ENCODE measurements around the gene CFAP126.
"Not testable (repeated sequence)": the region's sequence is repeated elsewhere in the genome, so short reads cannot be mapped to it uniquely, and the experiment has no call there.

Gene CFAP126

GRCh38 chr1:161399257-161399998 lies 31.8 kb upstream of the CFAP126 start:
- no peaks in the 10 kb centered on the region for H3K36me3 ChIP-seq (ENCODE audit: control insufficient read depth, insufficient read depth, low read length)
- peak overlapping the region; percentile 95 for H3K4me3 ChIP-seq (ENCODE audit: insufficient read depth, low read depth, low read length)
- WGBS, 2 experiments: 1% methylated on average over 53 of the region's 53 CpGs
- H3K27me3 ChIP-seq (ENCODE audit: control insufficient read depth, insufficient read depth, low read length, poor library complexity, severe bottlenecking): no peaks in the 10 kb centered on the region
- H3K27ac ChIP-seq (ENCODE audit: insufficient read depth, low read depth, low read length, poor library complexity, severe bottlenecking): peak overlapping the region; percentile 96
- no peaks in the 10 kb centered on the region for H3K9me3 ChIP-seq (ENCODE audit: control insufficient read depth, low read length)
- no peaks in the 10 kb centered on the region for H3K4me1 ChIP-seq (ENCODE audit: control insufficient read depth, insufficient read depth, low read length)

GRCh38 chr1:161398900-161399256 lies 31.2 kb upstream of the CFAP126 start:
- H3K9me3 ChIP-seq (ENCODE audit: control insufficient read depth, low read length): no peaks in the 10 kb centered on the region
- 64 to 65% methylated on average over 17 of the region's 17 CpGs for WGBS, 2 experiments
- no peaks in the 10 kb centered on the region for H3K27me3 ChIP-seq (ENCODE audit: control insufficient read depth, insufficient read depth, low read length, poor library complexity, severe bottlenecking)

GRCh38 chr1:161397038-161397437 lies 29.4 kb upstream of the CFAP126 start:
- H3K27me3 ChIP-seq (ENCODE audit: control insufficient read depth, insufficient read depth, low read length, poor library complexity, severe bottlenecking); H3K27ac ChIP-seq (ENCODE audit: insufficient read depth, low read depth, low read length, poor library complexity, severe bottlenecking); H3K36me3 ChIP-seq (ENCODE audit: control insufficient read depth, insufficient read depth, low read length); H3K4me1 ChIP-seq (ENCODE audit: control insufficient read depth, insufficient read depth, low read length); H3K4me3 ChIP-seq (ENCODE audit: insufficient read depth, low read depth, low read length); H3K9me3 ChIP-seq (ENCODE audit: control insufficient read depth, low read length): not testable (repeated sequence)
- 93 to 97% methylated on average over 8 of the region's 8 CpGs for WGBS, 2 experiments

More at GRCh38 chr1:161398900-161399256, 31.2 kb upstream of the CFAP126 start:
- Histone ChIP-seq H3K4me1 (ENCODE audit: control insufficient read depth, insufficient read depth, low read length) (no peaks in the 10 kb centered on the region), H3K27ac (ENCODE audit: insufficient read depth, low read depth, low read length, poor library complexity, severe bottlenecking) (peak overlapping the region; percentile 96), H3K4me3 (ENCODE audit: insufficient read depth, low read depth, low read length) (peak overlapping the region; percentile 95), H3K36me3 (ENCODE audit: control insufficient read depth, insufficient read depth, low read length) (no peaks in the 10 kb centered on the region)

GRCh38 chr1:161393151-161393550 lies 25.5 kb upstream of the CFAP126 start:
- H3K27ac ChIP-seq (ENCODE audit: insufficient read depth, low read depth, low read length, poor library complexity, severe bottlenecking): no peak overlapping the region
- H3K36me3 ChIP-seq (ENCODE audit: control insufficient read depth, insufficient read depth, low read length): no peaks in the 10 kb centered on the region
- no peak overlapping the region for H3K4me3 ChIP-seq (ENCODE audit: insufficient read depth, low read depth, low read length)
- no peaks in the 10 kb centered on the region for H3K9me3 ChIP-seq (ENCODE audit: control insufficient read depth, low read length)
- H3K4me1 ChIP-seq (ENCODE audit: control insufficient read depth, insufficient read depth, low read length): no peaks in the 10 kb centered on the region
- peaks cover 10% of the 10 kb centered on the region for H3K27me3 ChIP-seq (ENCODE audit: control insufficient read depth, insufficient read depth, low read length, poor library complexity, severe bottlenecking)

GRCh38 chr1:161391611-161392010 lies 23.9 kb upstream of the CFAP126 start:
- WGBS, 2 experiments: 91 to 92% methylated on average over 8 of the region's 8 CpGs
- Histone ChIP-seq H3K4me3 (ENCODE audit: insufficient read depth, low read depth, low read length) (no peak overlapping the region), H3K9me3 (ENCODE audit: control insufficient read depth, low read length) (no peaks in the 10 kb centered on the region), H3K27ac (ENCODE audit: insufficient read depth, low read depth, low read length, poor library complexity, severe bottlenecking) (no peak overlapping the region), H3K36me3 (ENCODE audit: control insufficient read depth, insufficient read depth, low read length) (no peaks in the 10 kb centered on the region), H3K27me3 (ENCODE audit: control insufficient read depth, insufficient read depth, low read length, poor library complexity, severe bottlenecking) (peaks cover 10% of the 10 kb centered on the region), H3K4me1 (ENCODE audit: control insufficient read depth, insufficient read depth, low read length) (no peaks in the 10 kb centered on the region)

- H3K27ac ChIP-seq (ENCODE audit: insufficient read depth, low read depth, low read length, poor library complexity, severe bottlenecking); H3K36me3 ChIP-seq (ENCODE audit: control insufficient read depth, insufficient read depth, low read length); H3K27me3 ChIP-seq (ENCODE audit: control insufficient read depth, insufficient read depth, low read length, poor library complexity, severe bottlenecking); H3K4me3 ChIP-seq (ENCODE audit: insufficient read depth, low read depth, low read length); H3K9me3 ChIP-seq (ENCODE audit: control insufficient read depth, low read length); H3K4me1 ChIP-seq (ENCODE audit: control insufficient read depth, insufficient read depth, low read length): not testable (repeated sequence)
- WGBS, 2 experiments: 90 to 93% methylated on average over 7 of the region's 7 CpGs
Observed at GRCh38 chr1:161391136-161391535, 23.5 kb upstream of the CFAP126 start.

GRCh38 chr1:161390559-161390858 lies 22.8 kb upstream of the CFAP126 start:
- WGBS, 2 experiments: 7 to 12% methylated on average over 12 to 13 of the region's 13 CpGs
- no peaks in the 10 kb centered on the region for H3K36me3 ChIP-seq (ENCODE audit: control insufficient read depth, insufficient read depth, low read length)
- H3K27me3 ChIP-seq (ENCODE audit: control insufficient read depth, insufficient read depth, low read length, poor library complexity, severe bottlenecking): peaks cover 10% of the 10 kb centered on the region
- H3K27ac ChIP-seq (ENCODE audit: insufficient read depth, low read depth, low read length, poor library complexity, severe bottlenecking): no peak overlapping the region
- H3K9me3 ChIP-seq (ENCODE audit: control insufficient read depth, low read length): no peaks in the 10 kb centered on the region
- H3K4me1 ChIP-seq (ENCODE audit: control insufficient read depth, insufficient read depth, low read length): no peaks in the 10 kb centered on the region
- H3K4me3 ChIP-seq (ENCODE audit: insufficient read depth, low read depth, low read length): peak overlapping the region; percentile 78

- 1% methylated on average over 68 to 77 of the region's 79 CpGs for WGBS, 2 experiments
- H3K27ac ChIP-seq (ENCODE audit: insufficient read depth, low read depth, low read length, poor library complexity, severe bottlenecking): no peak overlapping the region
Observed at GRCh38 chr1:161389691-161390558, 22.2 kb upstream of the CFAP126 start.

GRCh38 chr1:161389158-161389557 lies 21.5 kb upstream of the CFAP126 start:
- not testable (repeated sequence) for H3K4me1 ChIP-seq (ENCODE audit: control insufficient read depth, insufficient read depth, low read length); H3K27me3 ChIP-seq (ENCODE audit: control insufficient read depth, insufficient read depth, low read length, poor library complexity, severe bottlenecking); H3K9me3 ChIP-seq (ENCODE audit: control insufficient read depth, low read length); H3K27ac ChIP-seq (ENCODE audit: insufficient read depth, low read depth, low read length, poor library complexity, severe bottlenecking); H3K36me3 ChIP-seq (ENCODE audit: control insufficient read depth, insufficient read depth, low read length)
- H3K4me3 ChIP-seq (ENCODE audit: insufficient read depth, low read depth, low read length): peak overlapping the region; percentile 38
- 80 to 84% methylated on average over 15 to 16 of the region's 16 CpGs for WGBS, 2 experiments

More at GRCh38 chr1:161389691-161390558, 22.2 kb upstream of the CFAP126 start:
- Histone ChIP-seq H3K4me3 (ENCODE audit: insufficient read depth, low read depth, low read length) (peak overlapping the region; percentile 78), H3K4me1 (ENCODE audit: control insufficient read depth, insufficient read depth, low read length) (no peaks in the 10 kb centered on the region), H3K9me3 (ENCODE audit: control insufficient read depth, low read length) (no peaks in the 10 kb centered on the region), H3K27me3 (ENCODE audit: control insufficient read depth, insufficient read depth, low read length, poor library complexity, severe bottlenecking) (peaks cover 10% of the 10 kb centered on the region), H3K36me3 (ENCODE audit: control insufficient read depth, insufficient read depth, low read length) (no peaks in the 10 kb centered on the region)

- no peak overlapping the region for H3K27ac ChIP-seq (ENCODE audit: insufficient read depth, low read depth, low read length, poor library complexity, severe bottlenecking)
- no peaks in the 10 kb centered on the region for H3K4me1 ChIP-seq (ENCODE audit: control insufficient read depth, insufficient read depth, low read length)
- 88 to 100% methylated on average over 3 of the region's 3 CpGs for WGBS, 2 experiments
- H3K36me3 ChIP-seq (ENCODE audit: control insufficient read depth, insufficient read depth, low read length): no peaks in the 10 kb centered on the region
- H3K4me3 ChIP-seq (ENCODE audit: insufficient read depth, low read depth, low read length): no peak overlapping the region
- no peaks in the 10 kb centered on the region for H3K9me3 ChIP-seq (ENCODE audit: control insufficient read depth, low read length)
- H3K27me3 ChIP-seq (ENCODE audit: control insufficient read depth, insufficient read depth, low read length, poor library complexity, severe bottlenecking): peaks cover 10% of the 10 kb centered on the region
Observed at GRCh38 chr1:161388639-161389038, 21.0 kb upstream of the CFAP126 start.

Data from ectodermal cell (in vitro differentiated cells).